Tibial artery (tissue), 4 donors: ENCODE results near the gene THBS3.
A peak's percentile ranks its signal among the peaks of the same experiment; 100 is the strongest.

Experiments
- DNase-seq, 2 donors: peaks; one replicate each; pipeline ENCODE4 v3.0.0-alpha.2; 2019
- H3K27ac ChIP-seq, 2 donors: fragments of 200-600 bp; sonication (generic) in 1 of 2; 1 replicate in 1 of 2; 2 replicates in 1 of 2; pipeline ENCODE4 v1.5.1; 2018 to 2019; ENCODE audit warnings: mild to moderate bottlenecking in 1 of 2
- H3K27me3 ChIP-seq, 2 donors: fragments of 200-600 bp; sonication (generic) in 1 of 2; one replicate each; pipeline versions ENCODE4 v1.5.1 to v1.6.0; 2016 to 2019
- H3K36me3 ChIP-seq, 3 donors: fragments of 200-600 bp; sonication (generic) in 2 of 3; one replicate each; pipeline ENCODE4 v1.5.1; 2016 to 2019; ENCODE audit warnings: mild to moderate bottlenecking in 2 of 3
- H3K4me1 ChIP-seq, 4 donors: fragments of 200-600 bp; sonication (generic) in 2 of 4; 1 replicate in 3 of 4; 2 replicates in 1 of 4; pipeline ENCODE4 v1.5.1; 2016 to 2019
- H3K4me3 ChIP-seq, 2 donors: fragments of 200-600 bp; sonication (generic) in 1 of 2; 1 replicate in 1 of 2; 2 replicates in 1 of 2; pipeline ENCODE4 v1.5.1; 2018 to 2019; ENCODE audit warnings: mild to moderate bottlenecking in 2 of 2
- H3K9me3 ChIP-seq, 3 donors: fragments of 200-600 bp; sonication (generic) in 1 of 3; one replicate each; pipeline ENCODE4 v1.5.1; 2016 to 2019
- CTCF ChIP-seq, 2 experiments: fragments of 200-600 bp in 1 of 2; fragments of 450-650 bp in 1 of 2; IDR thresholded peaks; one replicate each; pipeline ENCODE4 v1.5.1; 2017 to 2019; ENCODE audit warnings: antibody characterized with exemption in 2 of 2, mild to moderate bottlenecking in 1 of 2, moderate library complexity in 1 of 2
- intact Hi-C: fragments of 100-400 bp; cut with DNase I; formaldehyde crosslinking; loops from one replicate; pipeline ENCODE4 v1.15.0; 2023; ENCODE audit warnings: low total_unique reads

Gene THBS3

DNA sequence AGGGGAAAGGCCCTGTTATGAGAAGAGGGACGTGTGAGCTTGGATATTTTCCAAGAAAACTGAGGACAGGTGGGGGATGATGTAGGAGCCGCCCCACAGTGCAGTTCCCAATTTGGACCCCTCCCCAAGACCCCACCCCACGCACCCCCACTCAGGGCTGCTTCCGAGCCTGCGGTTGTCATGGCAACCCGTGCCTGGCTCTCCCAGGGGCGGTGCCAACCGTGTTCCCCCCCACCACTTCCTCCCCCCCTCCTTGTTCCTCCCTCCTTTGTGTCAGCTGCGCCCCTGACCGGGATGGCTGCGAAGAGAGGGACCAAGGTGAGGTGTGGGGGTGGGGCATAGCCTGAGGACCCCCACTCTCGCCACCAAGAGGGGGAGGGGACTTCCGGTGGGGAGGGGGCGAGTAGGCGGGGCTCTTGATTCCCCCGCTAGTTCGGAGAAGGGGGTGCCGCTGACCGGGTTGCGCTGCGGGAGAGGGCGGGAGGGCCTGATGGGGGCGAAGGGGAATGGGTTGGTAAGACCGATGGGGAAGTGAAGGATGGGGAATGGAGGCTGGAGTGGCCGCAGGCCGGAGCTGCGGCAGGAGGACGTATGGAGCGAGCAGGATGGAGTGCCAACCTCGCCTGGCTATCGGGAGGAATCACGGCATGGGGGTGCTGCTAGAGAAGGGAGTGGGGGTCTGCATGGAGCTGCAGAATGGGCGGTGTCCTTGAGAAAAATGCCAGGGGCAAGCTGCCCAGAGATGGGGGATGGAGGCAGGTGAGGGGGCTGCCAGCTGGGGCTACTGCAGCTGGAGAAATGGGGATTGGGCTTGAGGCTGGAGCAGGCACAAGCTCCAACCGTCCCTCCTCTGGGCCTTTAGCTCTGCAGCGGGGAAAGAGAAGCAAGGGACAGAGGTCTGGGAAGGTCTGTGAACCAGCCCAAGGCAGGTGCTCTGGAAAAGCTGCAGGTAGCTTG is 33.1 kb downstream of the THBS3 start:
- Histone ChIP-seq H3K36me3 (peaks cover 0 to 14% (median 12%) of the 10 kb centered on the region in 3 donors), H3K4me1 (peaks cover 0 to 43% (median 20%) of the 10 kb centered on the region in 4 donors), H3K4me3 (peak overlapping the region; percentile 79 to 80), H3K9me3 (no peaks in the 10 kb centered on the region), H3K27ac (peak overlapping the region in 1 of 2 donors; percentile 94), H3K27me3 (peaks cover 0 to 20% of the 10 kb centered on the region in 2 donors)
- intact Hi-C loops = no loop called here
- DNase-seq = peak in 1 of 2 donors; percentile 68
- no peak for TF ChIP-seq CTCF (IDR thresholded peaks at IDR 0.05)

DNA sequence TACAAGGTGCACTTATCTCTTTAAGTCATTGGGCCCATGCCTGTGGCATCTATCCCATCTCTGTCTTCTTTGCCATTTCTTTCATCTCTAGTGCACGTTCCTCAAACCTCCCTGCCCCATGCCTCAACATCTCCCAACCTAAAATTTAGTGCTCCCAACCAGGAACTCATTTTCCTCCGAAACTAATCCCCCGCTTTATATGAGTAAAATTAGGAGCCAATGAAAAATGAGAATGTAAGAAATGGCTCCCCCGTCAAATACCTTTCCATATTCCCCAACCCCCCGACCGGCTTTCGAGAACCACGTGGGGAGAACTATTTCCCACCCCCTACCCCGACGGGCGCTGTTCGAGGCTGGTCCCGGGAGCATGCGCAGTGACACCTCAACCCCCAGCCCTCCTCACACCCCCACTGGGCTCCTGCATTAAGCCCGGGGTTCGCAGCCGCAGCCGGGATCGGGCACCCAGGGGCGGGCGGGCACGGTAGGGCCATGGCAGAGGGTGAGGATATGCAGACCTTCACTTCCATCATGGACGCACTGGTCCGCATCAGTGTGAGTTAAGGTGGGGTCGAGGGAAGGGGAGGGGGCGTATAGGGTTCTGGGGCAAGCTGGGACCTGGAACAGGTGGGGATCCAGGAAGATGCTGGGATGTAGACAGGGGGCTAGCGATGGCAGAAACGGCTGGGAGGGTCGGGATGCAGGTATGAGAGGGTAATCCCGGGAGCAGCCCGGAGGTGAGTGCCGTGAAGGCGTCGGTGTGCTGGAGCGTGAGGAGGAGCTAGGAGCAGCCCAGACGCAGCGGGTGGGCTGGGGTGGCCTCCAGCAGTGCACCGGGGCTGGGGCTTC is 34.0 kb downstream of the THBS3 start, which contains the start of gene TRIM46:
TRIM46 (plus strand) TSS at position 372 of the 846 bp plus-strand sequence; CDS start at position 490, 118 bp downstream.
- peak in 1 of 2 donors; percentile 70 for DNase-seq
- H3K4me1 ChIP-seq = peaks cover 0 to 41% (median 20%) of the 10 kb centered on the region in 4 donors
- H3K4me3 ChIP-seq = peak within 1 kb of the TSS; percentile 79 to 80
- TF ChIP-seq CTCF (IDR thresholded peaks at IDR 0.05) = no peak
- peaks cover 0 to 20% of the 10 kb centered on the region in 2 donors for H3K27me3 ChIP-seq
- no peaks in the 10 kb centered on the region for H3K9me3 ChIP-seq
- H3K36me3 ChIP-seq = peaks cover 7 to 23% (median 21%) of the 10 kb centered on the region in 3 donors
- H3K27ac ChIP-seq = peak within 1 kb of the TSS; percentile 89 to 94
- intact Hi-C loops = no loop called here

- intact Hi-C loops = no loop called here
- peak; percentile 93 to 94 for TF ChIP-seq CTCF (IDR thresholded peaks at IDR 0.05)
- Histone ChIP-seq H3K36me3 (peaks cover 7 to 26% (median 22%) of the 10 kb centered on the region in 3 donors), H3K27me3 (peaks cover 0 to 20% of the 10 kb centered on the region in 2 donors), H3K4me1 (peaks cover 0 to 36% (median 20%) of the 10 kb centered on the region in 4 donors), H3K4me3 (peak within 1 kb of the TSS; percentile 79 to 80), H3K27ac (peak within 1 kb of the TSS; percentile 89 to 94), H3K9me3 (no peaks in the 10 kb centered on the region)
- peak; percentile 94 to 97 for DNase-seq
Observed at GRCh38 chr1:155172732-155173477, 34.8 kb downstream of the THBS3 start, which contains the start of gene KRTCAP2. Gene KRTCAP2 (minus strand): TSS chr1:155173304. CDS start chr1:155173224, 80 bp downstream.

DNA sequence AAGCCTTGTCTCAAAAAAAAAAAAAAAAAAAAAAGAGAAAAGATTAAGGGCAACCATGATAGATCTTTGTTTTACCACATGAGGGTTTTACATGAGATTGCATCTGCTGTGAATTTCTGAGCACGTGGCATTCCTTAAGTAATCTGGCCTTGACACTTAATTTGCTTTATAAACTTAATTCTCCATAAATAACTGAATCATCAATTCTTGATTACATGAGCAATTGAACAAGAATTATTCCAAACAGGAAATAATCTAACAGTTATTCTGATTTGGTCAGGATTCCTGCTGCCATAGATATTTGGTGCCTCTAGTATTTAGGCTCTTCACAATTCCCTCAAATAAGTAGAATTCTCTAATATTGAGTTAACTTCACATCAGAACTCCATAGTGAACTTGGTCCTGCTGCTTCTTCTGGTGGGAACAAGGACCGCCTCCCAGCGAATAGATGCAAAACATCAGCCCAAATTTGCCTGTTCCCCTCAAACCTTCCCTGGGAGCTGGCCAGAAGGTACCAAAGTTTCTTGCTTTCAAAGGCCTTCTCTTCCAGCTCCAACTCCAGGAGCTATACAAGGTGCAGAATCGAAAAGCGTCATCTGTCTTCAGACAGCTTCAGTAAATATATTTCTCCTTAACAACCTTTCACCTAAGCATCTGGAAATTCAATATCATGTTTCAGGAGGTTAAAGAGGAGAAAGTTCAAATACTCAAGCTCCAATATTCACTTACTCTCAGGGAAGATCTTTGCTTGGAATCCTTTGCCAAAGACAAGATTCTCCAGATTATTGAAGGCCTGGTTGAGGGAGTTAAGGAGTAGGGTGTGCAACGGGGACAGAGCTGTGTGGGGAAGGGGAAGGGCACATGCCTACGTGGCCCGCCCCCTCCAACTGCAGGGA is 35.6 kb downstream of the THBS3 start:
- Histone ChIP-seq H3K27me3 (peaks cover 0 to 24% of the 10 kb centered on the region in 2 donors), H3K4me3 (peak overlapping the region; percentile 79 to 80), H3K27ac (peak overlapping the region; percentile 89 to 94), H3K4me1 (peaks cover 3 to 40% (median 26%) of the 10 kb centered on the region in 4 donors), H3K9me3 (no peaks in the 10 kb centered on the region), H3K36me3 (peaks cover 7 to 26% (median 22%) of the 10 kb centered on the region in 3 donors)
- peak in 1 of 2 donors; percentile 12 for DNase-seq
- intact Hi-C loops = no loop called here
- no peak for TF ChIP-seq CTCF (IDR thresholded peaks at IDR 0.05)
